Skeletal muscle cell (primary cell): ENCODE results near the gene PRDM15.

Source experiments
- DNase-seq: peaks from one replicate; pipeline ENCODE4 v3.0.0-alpha.2; 2010; ENCODE audit warnings: low read depth
- H3K4me3 ChIP-seq: 2 replicates; pipeline ENCODE4 v1.5.1; 2011; ENCODE audit warnings: low read depth, mild to moderate bottlenecking, control low read depth, low read length, moderate library complexity

Gene PRDM15

DNA sequence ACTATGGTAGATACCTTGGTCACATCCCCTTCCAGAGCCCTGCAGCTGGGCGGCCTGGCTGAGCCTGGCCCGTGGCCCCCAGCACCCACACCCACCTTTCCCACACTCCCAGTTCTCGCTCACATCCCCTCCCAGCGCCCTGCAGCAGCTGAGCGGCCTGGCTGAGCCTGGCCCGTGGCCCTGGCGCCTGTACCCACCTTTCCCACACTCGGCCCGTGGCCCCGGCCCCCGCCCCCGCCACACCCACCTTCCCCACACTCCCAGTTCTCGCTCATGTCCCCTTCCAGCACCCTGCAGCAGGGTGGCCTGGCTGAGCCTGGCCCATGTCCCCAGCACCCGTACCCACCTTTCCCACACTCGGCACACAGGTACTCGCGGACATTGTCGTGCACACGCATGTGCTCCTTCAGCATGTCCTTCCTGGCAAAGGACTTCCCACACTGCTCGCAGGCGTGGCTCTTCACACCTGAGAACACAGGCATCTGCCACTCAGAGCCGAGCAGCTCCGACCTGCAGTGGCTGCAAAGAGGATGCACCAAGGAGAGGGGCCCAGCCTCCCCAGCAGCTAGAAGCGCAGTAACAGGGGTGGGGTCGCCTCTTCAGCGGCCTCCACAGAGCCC is 59.8 kb downstream of the PRDM15 start:
- no peak for DNase-seq
- H3K4me3 ChIP-seq, result no peak overlapping the region

DNA sequence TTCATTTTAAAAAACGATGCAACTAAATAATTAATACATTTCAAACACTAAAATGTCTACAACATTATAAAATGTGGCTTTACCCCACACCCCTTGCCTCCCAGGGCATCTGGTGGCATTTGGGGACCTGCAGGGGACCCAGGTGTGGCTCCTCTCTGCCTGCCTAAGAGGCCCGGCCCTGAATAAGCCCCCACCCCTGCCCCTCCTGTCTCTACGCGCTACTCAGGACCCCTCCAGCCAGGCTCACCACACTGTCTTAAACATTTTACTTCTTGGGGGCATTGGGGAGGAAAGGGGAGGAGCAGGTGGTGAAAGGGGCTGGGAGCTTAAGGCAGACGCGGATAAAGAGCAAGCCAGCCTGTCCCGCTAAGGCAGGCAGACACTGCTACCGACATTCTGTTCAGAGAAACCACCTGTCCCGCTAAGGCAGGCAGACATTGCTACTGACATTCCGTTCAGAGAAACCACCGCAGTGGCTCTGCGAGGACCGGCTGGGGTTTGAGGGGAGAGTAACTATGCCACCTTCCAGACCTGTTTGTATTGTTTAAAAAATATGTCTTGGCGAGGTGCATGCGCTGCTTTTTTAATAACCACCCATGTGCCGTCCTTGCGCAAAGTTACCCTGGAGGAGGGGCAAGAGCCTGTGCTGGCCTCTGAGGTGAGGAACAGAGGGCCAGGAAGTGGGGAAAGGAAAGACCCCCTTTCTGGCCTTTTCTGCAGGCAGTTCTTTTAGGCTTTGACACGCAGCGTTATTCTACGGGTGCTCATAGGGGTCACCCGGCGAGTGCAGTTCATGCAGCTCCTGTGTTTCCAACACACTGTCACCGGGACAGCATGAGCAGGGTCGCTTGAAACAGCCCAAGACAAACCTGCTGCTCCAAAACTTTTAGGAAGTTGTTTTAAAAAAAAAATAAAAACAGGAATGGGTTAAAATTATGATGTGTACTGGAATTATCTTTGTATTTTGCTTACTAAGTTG is 61.0 kb downstream of the PRDM15 start:
- no peak overlapping the region for H3K4me3 ChIP-seq
- DNase-seq, result no peak

DNA sequence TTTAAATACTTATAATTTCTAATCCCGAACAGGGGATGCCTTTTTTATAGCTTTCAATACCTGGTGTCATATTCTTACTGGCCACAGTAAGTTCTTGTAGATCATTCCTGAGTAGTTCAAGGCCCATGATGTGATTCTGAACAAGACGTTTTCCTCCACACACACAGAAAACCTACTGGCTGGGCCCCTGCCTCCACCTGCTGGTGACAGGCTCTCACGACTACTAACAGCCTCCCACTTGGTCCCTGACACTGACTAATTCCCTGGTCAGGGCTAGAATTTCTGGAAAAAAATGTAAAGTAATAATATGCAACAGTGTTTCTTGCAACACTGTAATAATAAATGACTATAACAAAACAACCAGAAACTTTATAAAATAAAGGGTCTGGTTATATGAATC is 61.9 kb downstream of the PRDM15 start:
- no peak overlapping the region for H3K4me3 ChIP-seq
- DNase-seq, result peak; percentile 36

DNA sequence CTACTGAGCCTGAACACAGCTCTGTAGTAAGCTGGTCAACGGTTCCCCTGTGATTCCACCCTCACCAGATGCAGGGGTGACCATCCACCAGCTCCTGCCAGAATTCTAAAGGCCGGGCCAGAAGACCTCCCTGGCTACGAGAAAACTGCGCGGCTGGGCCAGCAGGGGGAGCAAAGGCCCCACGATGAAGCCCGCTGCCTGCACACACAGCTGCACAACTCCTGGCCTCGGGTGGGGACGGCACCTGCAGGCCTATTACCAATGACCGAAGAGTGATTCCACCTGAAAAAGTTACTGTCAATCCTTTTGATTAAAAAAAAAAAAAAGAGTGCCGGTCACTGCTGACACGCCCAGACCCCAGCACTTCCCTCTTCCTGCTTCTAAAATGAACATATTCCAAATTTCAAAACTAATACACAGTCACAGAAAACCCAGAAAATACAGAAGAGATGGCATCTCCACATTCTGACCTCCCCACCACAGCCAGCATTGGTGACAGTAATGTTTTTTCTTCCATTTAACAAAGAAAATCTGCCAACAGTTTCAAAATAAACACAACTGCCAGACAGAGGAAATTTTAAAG is 62.5 kb downstream of the PRDM15 start:
- H3K4me3 ChIP-seq, result no peak overlapping the region
- peak; percentile 5 for DNase-seq

DNA sequence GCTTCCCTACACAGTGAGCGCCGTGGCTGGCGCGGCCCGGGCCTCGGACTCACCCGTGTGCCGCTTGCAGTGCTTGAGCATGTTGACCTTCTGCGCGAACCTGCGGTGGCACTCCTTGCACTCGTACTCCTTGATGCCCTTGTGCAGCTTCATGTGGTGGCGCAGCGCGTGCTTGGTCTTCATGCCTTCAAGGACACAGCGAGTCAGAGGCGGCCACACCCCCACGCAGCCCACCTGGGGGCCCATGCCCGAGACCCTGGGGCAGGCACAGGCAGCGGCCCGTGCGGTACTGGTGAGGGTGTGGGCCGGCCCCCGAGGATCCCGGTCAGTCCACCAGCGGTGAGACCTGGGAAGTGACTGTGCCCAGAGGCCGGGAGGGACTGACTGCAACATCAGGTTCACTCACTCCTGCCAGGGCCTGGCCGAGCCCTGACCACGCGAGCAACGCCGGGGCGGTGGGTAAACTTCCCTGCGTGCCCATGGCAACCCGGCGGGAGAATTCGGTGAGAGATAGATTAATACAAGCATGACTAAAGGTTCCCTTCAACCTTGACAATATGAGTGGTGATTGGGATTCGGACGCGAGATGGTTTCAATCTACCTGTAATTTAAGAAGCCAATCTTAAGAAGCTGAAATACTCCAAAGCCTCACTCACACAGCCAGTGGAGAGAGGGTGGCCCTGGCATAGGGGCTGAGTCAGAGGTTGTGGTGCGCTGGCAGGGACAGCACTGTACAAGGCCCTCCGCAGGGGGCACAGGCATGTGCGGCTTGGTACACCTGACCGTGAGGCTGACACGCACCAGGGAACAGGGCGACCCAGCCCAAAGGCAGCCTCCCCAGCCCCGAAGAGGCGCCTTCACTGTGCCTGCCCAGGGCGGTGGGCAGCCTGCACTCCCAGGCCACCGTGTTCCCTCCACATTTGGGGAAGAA is 63.2 kb downstream of the PRDM15 start:
- no peak for DNase-seq
- H3K4me3 ChIP-seq, result no peak overlapping the region

DNA sequence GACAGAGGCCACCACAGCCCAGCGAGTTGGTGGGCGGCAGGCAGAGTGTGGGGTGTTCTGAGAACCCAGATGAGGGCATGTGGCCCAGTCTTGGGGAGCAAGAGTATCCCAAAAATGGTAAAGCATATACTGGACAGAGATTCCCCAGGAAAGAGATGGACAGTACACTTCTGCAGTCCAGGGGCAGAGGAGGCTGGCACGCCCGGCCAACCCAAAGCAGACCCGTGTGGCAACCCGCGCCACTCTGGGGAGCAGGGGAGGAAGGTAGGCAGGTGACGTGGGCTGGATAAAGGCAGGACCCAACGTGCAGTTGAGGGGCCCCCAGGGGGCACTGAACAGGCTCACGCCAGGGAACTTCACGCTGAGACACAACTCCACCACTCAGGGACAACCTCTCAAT is 65.9 kb downstream of the PRDM15 start:
- DNase-seq, result no peak
- H3K4me3 ChIP-seq, result no peak overlapping the region

DNA sequence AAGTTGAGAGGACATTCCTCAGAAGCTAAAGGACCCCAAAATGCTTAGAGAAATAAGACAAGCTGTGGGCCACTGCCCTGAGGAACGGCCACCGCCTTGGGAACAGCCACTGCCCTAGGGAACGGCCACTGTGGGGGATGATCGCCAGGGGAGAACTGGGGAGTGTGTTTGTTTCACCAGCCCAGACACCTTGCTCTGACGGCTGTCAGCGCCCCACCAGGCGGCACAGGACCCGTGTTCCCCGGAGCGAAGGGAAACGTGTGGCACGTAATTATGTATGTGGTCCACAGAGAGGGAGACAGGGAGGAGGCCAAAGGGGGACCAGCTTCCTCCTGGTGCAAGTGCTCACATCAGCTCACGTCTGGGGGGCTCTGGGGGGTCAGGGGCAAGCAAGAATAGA is 66.5 kb downstream of the PRDM15 start:
- no peak for DNase-seq
- no peak overlapping the region for H3K4me3 ChIP-seq

DNA sequence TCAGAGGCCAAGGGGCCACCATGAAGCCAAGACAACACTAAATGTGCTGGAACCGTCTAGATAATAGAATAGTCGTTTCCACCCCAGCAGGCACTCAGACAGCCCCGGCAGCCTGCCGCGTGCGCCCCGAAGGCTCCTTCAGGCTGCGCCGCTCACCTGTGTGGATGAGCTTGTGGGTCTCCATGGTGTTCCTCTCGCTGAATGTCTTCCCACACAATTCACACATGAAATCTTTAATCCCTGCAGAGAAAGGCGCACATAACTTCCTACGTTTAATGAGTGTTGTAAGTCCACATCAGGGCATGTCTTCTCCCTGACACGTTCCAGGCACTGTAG is 68.6 kb downstream of the PRDM15 start:
- no peak for DNase-seq
- H3K4me3 ChIP-seq, result no peak overlapping the region

DNA sequence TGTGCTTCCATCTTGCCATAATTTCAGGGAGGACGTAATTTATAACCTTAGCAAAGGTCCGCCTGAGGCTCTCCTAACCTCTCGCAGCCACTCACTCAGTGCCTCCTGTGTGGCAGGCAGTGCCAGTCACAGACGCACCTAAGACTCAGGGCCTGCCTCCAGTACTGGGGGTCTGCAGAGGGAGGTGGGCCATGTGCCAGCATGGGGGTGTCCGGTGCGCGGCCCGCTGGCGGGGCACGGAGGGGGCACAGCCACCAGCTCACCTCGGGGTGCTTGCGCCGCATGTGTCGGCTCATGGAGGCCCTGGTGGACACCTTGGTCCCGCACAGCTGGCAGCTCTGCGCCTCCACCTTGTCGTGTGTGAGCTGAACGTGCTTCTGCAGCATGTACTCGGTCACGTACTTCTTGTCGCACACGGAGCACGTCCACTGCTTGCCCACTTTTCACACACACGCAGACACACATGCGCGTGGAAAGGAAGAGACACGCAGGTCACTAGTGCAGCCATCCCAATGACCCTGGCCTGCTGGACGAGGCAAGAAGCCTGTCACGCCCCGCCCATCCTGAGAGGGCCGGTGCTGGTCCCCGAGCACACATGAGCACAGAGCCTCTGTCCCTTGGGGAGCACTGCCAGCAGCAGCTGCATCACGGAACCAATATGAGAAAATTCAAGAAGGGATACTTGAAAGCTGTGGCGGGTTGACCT is 69.1 kb downstream of the PRDM15 start:
- H3K4me3 ChIP-seq, result no peak overlapping the region
- no peak for DNase-seq

DNA sequence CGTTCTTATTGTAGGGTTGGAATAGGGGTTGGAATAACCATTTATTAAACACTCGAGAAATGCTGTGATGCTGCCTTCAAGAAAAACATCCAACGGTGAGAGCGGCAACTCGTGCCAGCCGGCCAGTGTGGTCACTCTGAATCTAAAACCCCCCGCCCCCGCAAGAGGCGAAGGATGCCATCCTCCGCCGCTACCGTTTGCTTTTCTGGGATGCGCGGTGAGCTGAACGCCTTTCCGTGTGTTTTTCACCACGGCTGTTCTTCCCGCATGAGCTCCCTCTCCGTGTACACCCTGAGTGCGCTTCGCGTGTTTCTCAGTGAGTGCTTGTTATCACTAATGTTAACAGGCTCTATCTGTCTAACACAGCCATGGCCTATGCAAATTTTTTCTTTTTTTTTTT is 70.3 kb downstream of the PRDM15 start:
- DNase-seq, result no peak
- no peak overlapping the region for H3K4me3 ChIP-seq

DNA sequence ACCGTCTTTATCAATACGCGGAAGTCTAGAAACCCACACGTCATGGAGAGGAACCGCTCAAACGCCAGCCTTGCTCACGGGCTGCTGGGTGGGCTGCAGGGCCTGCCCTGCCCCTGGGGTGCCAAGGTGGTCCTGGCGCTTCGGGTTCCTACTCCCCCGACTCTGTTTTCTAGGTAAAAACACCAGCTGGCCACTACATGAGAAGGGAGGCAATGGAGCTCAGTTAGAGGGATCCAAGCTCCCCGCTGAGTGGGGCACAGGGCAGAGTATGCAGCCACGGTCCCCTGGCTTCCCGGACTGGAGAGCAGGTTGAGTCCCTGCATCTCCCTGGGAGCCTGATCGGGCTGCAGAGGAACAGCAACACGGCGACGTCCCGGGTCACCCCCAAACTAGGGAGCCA is 71.0 kb downstream of the PRDM15 start:
- H3K4me3 ChIP-seq, result no peak overlapping the region
- no peak for DNase-seq

DNA sequence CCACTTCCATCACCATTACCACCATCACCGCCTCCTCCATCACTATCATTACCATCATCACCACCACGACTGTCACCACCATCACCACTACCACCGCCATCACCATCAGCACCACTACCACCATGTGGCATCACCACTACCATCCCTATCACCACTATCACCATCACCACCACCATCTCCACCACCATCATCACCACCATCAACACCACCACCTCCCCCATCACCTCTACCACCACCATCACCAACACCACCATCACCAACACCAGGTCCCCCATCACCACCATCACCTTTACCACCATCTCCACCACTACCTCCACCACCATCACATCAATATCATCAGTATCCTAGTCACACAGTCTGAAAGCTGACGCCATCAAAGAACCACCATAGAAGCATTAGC is 72.4 kb downstream of the PRDM15 start:
- no peak overlapping the region for H3K4me3 ChIP-seq
- DNase-seq, result no peak

DNA sequence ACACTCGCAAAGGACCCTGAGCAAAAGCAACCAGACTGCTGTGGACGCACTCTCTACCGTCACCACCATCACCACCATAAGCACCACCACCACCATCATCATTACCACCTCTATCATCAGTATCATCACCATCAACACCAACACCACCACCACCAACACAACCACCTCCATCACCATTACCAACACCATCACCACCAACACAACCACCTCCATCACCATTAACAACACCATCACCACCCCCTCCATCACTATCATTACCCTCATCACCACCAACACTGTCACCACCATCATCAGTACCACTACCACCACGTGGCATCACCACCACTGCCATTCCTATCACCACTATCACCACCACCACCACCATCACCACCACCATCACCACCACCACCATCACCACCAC is 73.5 kb downstream of the PRDM15 start:
- DNase-seq, result no peak

DNA sequence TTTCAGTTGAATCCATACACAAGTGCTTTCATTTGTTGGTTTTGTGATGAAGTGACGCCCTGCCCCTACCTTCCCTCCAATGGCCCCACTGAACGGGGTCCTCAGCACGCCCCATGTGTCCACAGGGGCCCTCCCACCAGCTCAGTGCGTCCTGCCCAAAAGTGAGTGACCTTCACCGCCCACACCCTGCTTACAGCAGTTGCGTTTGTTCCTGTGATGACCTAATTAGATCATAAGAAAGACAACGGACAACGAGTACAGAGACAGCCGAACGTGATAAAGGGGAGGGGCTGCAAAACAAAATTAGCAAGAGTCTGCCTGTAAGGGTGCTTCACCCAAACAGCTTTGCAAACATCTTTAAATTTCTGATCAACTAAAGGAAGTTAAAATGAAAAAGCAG is 74.1 kb downstream of the PRDM15 start:
- no peak for DNase-seq
- no peak overlapping the region for H3K4me3 ChIP-seq

More for the DNA sequence above, 73.5 kb downstream of the PRDM15 start:
- no peak overlapping the region for H3K4me3 ChIP-seq

DNA sequence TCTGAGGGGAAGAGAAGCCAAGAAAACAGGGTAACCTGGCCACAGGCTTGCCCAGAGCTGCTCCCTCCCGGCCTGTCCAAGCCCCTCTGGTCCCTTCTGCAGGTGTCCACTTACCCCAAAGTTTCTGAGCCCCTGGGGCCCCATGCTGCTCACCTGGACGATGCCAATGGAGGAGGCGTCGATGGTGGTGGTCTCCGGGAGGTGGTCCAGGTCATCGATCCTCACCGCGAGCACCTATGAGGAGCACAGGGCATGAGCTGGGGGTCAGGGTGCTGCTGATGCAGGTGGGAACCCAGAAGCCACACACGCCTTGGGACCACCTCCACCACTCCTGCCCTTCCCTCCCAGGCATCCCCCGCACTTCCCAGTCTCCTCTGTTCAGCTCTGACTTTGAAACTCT is 74.8 kb downstream of the PRDM15 start:
- H3K4me3 ChIP-seq, result no peak overlapping the region
- DNase-seq, result no peak

DNA sequence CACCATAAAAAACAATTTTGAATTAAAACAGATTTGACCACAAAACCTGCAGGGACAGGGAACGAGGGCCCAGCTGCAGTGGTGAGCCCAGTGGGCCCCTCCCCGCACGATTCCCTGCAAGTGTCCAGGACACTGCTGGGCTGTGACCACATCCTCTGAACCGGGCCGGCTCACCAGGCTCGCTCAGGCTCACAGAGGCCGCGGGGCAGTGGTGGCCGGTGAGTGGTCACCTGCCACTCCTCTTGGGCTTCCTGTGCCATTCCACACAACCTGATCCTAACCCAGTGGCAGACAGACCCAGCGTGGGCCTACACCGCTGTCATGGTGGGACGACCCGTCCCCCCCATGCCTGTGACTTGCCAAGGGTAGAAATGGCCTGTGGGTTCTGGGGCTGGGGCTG is 75.8 kb downstream of the PRDM15 start:
- DNase-seq, result no peak
- H3K4me3 ChIP-seq, result no peak overlapping the region

DNA sequence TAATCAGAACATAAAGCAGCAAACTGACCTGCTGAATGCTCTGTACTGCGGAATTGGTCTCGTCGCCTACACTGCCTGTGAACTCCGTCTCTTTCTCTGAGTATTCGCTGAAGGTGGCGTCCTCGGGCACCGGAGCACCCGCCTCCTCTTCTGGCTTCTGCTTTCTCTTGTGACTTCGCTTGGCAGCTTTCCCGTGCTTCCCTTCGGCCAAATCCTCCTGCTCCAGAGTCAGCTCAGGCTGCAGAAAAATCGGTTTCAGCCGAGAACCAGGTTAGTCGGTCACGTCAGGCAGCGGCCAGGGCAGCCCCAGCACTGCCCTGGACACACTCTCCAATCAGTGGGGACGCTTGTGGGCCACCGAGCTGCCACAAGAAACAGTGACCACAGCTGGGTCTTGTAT is 76.5 kb downstream of the PRDM15 start:
- no peak overlapping the region for H3K4me3 ChIP-seq
- no peak for DNase-seq

DNA sequence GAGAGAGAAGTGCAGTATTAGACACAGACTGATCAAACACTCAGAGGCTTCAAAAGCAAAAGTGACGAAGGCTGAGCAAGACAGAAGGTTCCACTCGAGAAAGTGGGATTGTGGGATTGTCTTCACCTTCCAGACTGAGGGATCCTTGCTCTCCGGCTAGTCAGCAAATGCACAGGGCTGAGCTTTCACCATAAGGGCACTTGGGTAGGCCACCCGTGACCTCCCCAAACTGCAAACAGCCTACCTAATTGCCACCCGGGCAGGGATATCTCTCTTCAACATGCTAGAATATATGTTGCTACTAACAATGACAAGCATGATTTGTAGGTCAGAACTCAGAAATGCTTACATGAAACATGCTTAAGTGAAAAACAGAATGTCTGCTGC is 77.0 kb downstream of the PRDM15 start:
- DNase-seq, result no peak
- H3K4me3 ChIP-seq, result no peak overlapping the region
